HepG2 (cell line): ENCODE measurements around the gene LSR. TPM values are rescaled to one million over a fixed set of nuclear protein-coding genes. Genes with fewer than 3 reads are reported as not detected.

Experiments used
- ADNP ChIP-seq: sonication (generic); formaldehyde crosslinking; IDR thresholded peaks from 2 replicates; pipeline ENCODE4 v1.4.0; 2020; ENCODE audit warnings: missing genetic modification reagents
- CCAR2 ChIP-seq: fragments of 200-400 bp; formaldehyde crosslinking; optimal IDR thresholded peaks from 2 replicates; pipeline ENCODE3; 2018; ENCODE audit warnings: low read depth, mild to moderate bottlenecking, low read length, moderate library complexity
- FOXM1 ChIP-seq: sonication (generic); formaldehyde crosslinking; IDR thresholded peaks from 2 replicates; pipeline ENCODE4 v1.5.0; 2020; ENCODE audit warnings: missing genetic modification reagents
- HES4 ChIP-seq: sonication (generic); formaldehyde crosslinking; IDR thresholded peaks from 2 replicates; pipeline ENCODE4 v1.9.0; 2021; ENCODE audit warnings: mild to moderate bottlenecking, missing genetic modification reagents, borderline replicate concordance
- MBD4 ChIP-seq: IDR thresholded peaks from 2 replicates; pipeline ENCODE4 v1.6.1; 2012; ENCODE audit warnings: low read length, inconsistent platforms, borderline replicate concordance
- PITX1 ChIP-seq: sonication (generic); formaldehyde crosslinking; IDR thresholded peaks from 2 replicates; pipeline ENCODE4 v1.5.1; 2020; ENCODE audit warnings: mild to moderate bottlenecking, missing genetic modification reagents
- YEATS4 ChIP-seq: sonication (generic); formaldehyde crosslinking; IDR thresholded peaks from 2 replicates; pipeline ENCODE4 v1.4.0; 2020; ENCODE audit warnings: missing genetic modification reagents, borderline replicate concordance
- ZC3H13 ChIP-seq: sonication (generic); formaldehyde crosslinking; IDR thresholded peaks from 2 replicates; pipeline ENCODE4 v1.8.1; 2023; ENCODE audit warnings: mild to moderate bottlenecking, missing genetic modification reagents, moderate library complexity
- ZNF101 ChIP-seq: sonication (generic); formaldehyde crosslinking; IDR thresholded peaks from 2 replicates; pipeline ENCODE4 v1.4.0; 2020; ENCODE audit warnings: mild to moderate bottlenecking, low read depth, missing genetic modification reagents, borderline replicate concordance
- ZNF24 ChIP-seq: fragments of 450-650 bp; IDR thresholded peaks from 2 replicates; pipeline ENCODE4 v1.6.1; 2017; ENCODE audit warnings: antibody characterized with exemption, mild to moderate bottlenecking
- ZNF282 ChIP-seq: fragments of 450-650 bp; IDR thresholded peaks from 2 replicates; pipeline ENCODE4 v1.6.1; 2018; ENCODE audit not compliant: partially characterized antibody
- ZNF589 ChIP-seq: sonication (generic); formaldehyde crosslinking; conservative IDR thresholded peaks from 2 replicates; pipeline ENCODE4 v1.8.0; 2022; ENCODE audit warnings: mild to moderate bottlenecking, moderate library complexity, missing genetic modification reagents
- ZNF703 ChIP-seq: sonication (generic); formaldehyde crosslinking; IDR thresholded peaks from 2 replicates; pipeline ENCODE4 v1.5.1; 2020; ENCODE audit warnings: missing genetic modification reagents, mild to moderate bottlenecking, moderate library complexity, borderline replicate concordance
- ZNF746 ChIP-seq: sonication (generic); formaldehyde crosslinking; IDR thresholded peaks from 2 replicates; pipeline ENCODE4 v1.8.0; 2022; ENCODE audit warnings: mild to moderate bottlenecking, missing genetic modification reagents
- ZSCAN21 ChIP-seq: sonication (generic); formaldehyde crosslinking; IDR thresholded peaks from 2 replicates; pipeline ENCODE4 v1.8.0; 2022; ENCODE audit warnings: mild to moderate bottlenecking, missing genetic modification reagents, moderate library complexity, borderline replicate concordance
- ZSCAN22 ChIP-seq: sonication (generic); formaldehyde crosslinking; IDR thresholded peaks from 2 replicates; pipeline ENCODE4 v1.4.0; 2020; ENCODE audit warnings: mild to moderate bottlenecking, missing genetic modification reagents
- polyA plus RNA-seq, 8 experiments: library from polyadenylated mRNA; depleted of rRNA in 3 of 8; stranded (reverse) in 7 of 8; unstranded in 1 of 8; fragments of >200 nt; fragmentation: Illumina TruSeq in 4 of 8; extraction: Trizol in 4 of 8; gene quantifications; 2 replicates each; pipeline versions ENCODE4 v1.2.1 to v1.2.3, GENCODE V29; 2011 to 2016; ENCODE audit warnings: low read depth in 4 of 8, missing spikeins in 1 of 8, mixed read lengths in 1 of 8; ENCODE audit not compliant: insufficient read depth in 1 of 8
- total RNA-seq, 5 experiments: library from RNA; depleted of rRNA; stranded (reverse); fragments of >200 nt; fragmentation: Illumina TruSeq; extraction: Trizol; gene quantifications; 2 replicates each; pipeline ENCODE4 v1.2.3, GENCODE V29; 2016; ENCODE audit warnings: low read depth in 1 of 5
- TF ChIP-seq, protein P1 (sequence below): sonication (generic); formaldehyde crosslinking; IDR thresholded peaks from 2 replicates; pipeline ENCODE4 v1.5.0; 2020; ENCODE audit warnings: missing genetic modification reagents
- TF ChIP-seq, protein P2 (sequence below): sonication (generic); formaldehyde crosslinking; IDR thresholded peaks from 2 replicates; pipeline ENCODE4 v1.4.0; 2020; ENCODE audit warnings: missing genetic modification reagents, borderline replicate concordance
- TF ChIP-seq, protein P3 (sequence below): IDR thresholded peaks from 2 replicates; pipeline ENCODE4 v1.6.1; 2016; ENCODE audit warnings: missing biosample characterization, missing genetic modification reagents, low read depth
- TF ChIP-seq, protein P4 (sequence below): sonication (generic); formaldehyde crosslinking; IDR thresholded peaks from 2 replicates; pipeline ENCODE4 v1.4.0; 2020; ENCODE audit warnings: missing genetic modification reagents; ENCODE audit errors: not compliant biosample characterization
- TF ChIP-seq, protein P5 (sequence below): sonication (generic); formaldehyde crosslinking; IDR thresholded peaks from 2 replicates; pipeline ENCODE4 v1.8.0; 2022; ENCODE audit warnings: missing genetic modification reagents, low read depth, mild to moderate bottlenecking, borderline replicate concordance
- TF ChIP-seq, protein P6 (sequence below): sonication (generic); formaldehyde crosslinking; IDR thresholded peaks from 2 replicates; pipeline ENCODE4 v1.4.0; 2020; ENCODE audit warnings: missing genetic modification reagents, low read depth, mild to moderate bottlenecking, borderline replicate concordance

LSR gene
- total and polyA plus RNA-seq, 2 of the 13 experiments (the other 11 are each of a cell fraction or from before 2014, with no cell fraction given): 29.2 to 79.2 TPM

DNA sequence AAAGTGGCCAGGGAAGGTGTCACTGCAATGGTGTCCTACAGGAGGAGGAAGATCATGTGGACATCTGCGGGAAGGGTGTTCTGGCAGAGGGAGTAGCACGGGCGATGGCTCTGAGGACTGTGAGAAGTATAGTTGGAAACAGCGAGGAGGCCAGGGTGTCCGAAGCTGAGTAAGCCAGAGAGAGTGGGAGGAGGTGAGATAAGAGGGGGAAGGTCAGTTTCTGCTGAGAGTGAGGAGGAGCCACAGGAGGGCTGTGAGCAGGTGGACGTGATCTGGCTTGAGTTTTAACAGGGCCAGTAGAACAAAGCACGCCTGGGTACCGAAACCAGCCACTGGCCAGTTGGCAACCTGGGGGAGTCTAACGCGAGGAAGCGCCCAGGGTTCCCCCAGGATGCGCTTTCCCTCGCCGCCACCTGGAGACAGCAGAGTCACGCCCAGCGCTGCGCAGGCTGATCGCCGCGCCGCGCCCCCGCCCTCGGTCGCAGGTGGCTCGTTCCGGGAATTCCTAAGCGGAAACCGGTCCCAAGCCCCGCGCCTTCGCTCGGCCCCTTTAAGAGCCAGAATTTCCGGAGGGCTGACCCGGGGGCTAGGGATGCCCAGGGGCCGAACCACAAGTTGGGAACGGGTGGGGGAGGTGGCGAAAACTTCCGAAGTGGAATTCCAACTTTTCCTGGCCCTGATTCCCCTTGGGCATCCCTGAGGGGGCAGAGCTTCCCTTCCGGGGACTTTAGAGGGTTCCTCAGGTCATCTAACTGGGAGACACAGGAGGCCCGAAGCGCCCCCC, 1.1 kb upstream of the LSR start (continued):
- TF ChIP-seq ZNF24 (no peak), ZNF703 (no peak), ZNF282 (no peak), FOXM1 (CRISPR knock-in tag) (no peak), ZC3H13 (CRISPR knock-in tag) (no peak), ZSCAN21 (CRISPR knock-in tag) (no peak), ZNF589 (CRISPR knock-in tag) (no peak), ZSCAN22 (CRISPR knock-in tag) (no peak), PITX1 (no peak), ZNF746 (no peak), YEATS4 (peak; percentile 15), HES4 (CRISPR knock-in tag) (no peak), ZNF101 (CRISPR knock-in tag) (no peak), MBD4 (no peak), CCAR2 (no peak), ADNP (CRISPR knock-in tag) (no peak)
- TF ChIP-seq, protein P1, sequence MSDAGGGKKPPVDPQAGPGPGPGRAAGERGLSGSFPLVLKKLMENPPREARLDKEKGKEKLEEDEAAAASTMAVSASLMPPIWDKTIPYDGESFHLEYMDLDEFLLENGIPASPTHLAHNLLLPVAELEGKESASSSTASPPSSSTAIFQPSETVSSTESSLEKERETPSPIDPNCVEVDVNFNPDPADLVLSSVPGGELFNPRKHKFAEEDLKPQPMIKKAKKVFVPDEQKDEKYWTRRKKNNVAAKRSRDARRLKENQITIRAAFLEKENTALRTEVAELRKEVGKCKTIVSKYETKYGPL: no peak
- TF ChIP-seq, protein P2, sequence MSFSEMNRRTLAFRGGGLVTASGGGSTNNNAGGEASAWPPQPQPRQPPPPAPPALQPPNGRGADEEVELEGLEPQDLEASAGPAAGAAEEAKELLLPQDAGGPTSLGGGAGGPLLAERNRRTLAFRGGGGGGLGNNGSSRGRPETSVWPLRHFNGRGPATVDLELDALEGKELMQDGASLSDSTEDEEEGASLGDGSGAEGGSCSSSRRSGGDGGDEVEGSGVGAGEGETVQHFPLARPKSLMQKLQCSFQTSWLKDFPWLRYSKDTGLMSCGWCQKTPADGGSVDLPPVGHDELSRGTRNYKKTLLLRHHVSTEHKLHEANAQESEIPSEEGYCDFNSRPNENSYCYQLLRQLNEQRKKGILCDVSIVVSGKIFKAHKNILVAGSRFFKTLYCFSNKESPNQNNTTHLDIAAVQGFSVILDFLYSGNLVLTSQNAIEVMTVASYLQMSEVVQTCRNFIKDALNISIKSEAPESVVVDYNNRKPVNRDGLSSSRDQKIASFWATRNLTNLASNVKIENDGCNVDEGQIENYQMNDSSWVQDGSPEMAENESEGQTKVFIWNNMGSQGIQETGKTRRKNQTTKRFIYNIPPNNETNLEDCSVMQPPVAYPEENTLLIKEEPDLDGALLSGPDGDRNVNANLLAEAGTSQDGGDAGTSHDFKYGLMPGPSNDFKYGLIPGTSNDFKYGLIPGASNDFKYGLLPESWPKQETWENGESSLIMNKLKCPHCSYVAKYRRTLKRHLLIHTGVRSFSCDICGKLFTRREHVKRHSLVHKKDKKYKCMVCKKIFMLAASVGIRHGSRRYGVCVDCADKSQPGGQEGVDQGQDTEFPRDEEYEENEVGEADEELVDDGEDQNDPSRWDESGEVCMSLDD: no peak
- TF ChIP-seq, protein P3, sequence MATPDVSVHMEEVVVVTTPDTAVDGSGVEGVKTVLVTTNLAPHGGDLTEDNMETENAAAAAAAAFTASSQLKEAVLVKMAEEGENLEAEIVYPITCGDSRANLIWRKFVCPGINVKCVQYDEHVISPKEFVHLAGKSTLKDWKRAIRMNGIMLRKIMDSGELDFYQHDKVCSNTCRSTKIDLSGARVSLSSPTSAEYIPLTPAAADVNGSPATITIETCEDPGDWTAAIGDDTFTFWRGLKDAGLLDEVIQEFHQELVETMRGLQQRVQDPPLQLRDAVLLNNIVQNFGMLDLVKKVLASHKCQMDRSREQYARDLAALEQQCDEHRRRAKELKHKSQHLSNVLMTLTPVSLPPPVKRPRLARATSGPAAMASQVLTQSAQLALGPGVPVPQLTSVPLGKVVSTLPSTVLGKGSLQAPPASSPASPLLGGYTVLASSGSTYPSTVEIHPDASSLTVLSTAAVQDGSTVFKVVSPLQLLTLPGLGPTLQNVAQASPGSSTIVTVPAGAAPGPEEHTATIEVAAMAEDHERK (CRISPR knock-in tag): no peak
- TF ChIP-seq, protein P4, sequence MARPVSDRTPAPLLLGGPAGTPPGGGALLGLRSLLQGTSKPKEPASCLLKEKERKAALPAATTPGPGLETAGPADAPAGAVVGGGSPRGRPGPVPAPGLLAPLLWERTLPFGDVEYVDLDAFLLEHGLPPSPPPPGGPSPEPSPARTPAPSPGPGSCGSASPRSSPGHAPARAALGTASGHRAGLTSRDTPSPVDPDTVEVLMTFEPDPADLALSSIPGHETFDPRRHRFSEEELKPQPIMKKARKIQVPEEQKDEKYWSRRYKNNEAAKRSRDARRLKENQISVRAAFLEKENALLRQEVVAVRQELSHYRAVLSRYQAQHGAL (CRISPR knock-in tag): no peak
- TF ChIP-seq, protein P5, sequence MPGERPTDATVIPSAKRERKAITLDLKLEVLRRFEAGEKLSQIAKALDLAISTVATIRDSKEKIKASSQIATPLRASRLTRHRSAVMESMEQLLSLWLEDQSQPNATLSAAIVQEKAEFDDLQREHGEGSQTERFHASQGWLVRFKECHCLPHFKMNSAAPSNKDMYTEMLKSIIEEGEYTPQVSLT (CRISPR knock-in tag): no peak
- TF ChIP-seq, protein P6, sequence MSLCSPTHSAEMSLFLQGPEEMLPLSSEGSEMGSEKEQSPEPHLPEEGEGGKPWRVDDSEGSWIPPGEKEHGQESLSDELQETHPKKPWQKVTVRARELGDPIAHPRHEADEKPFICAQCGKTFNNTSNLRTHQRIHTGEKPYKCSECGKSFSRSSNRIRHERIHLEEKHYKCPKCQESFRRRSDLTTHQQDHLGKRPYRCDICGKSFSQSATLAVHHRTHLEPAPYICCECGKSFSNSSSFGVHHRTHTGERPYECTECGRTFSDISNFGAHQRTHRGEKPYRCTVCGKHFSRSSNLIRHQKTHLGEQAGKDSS (CRISPR knock-in tag): 0 out of 2 replicates have a peak, but pooled peaks have one; percentile 2
